Adrenal gland (tissue), 5 donors: ENCODE measurements around the gene RAD51B.

Experiments used
- POLR2A ChIP-seq, 2 donors: fragments of 450-650 bp; IDR thresholded peaks; one replicate each; pipeline ENCODE4 v1.6.1; 2017; ENCODE audit warnings: antibody characterized with exemption in 2 of 2, mild to moderate bottlenecking in 2 of 2, moderate library complexity in 1 of 2
- TF ChIP-seq, protein P1 (sequence below), 6 experiments: fragments of 450-650 bp in 4 of 6; fragments of 200-600 bp in 2 of 6; sonication (generic) in 1 of 6; IDR thresholded peaks; 1 replicate in 5 of 6; 2 replicates in 1 of 6; pipeline versions ENCODE4 v1.5.1 to v1.8.0; 2016 to 2021; ENCODE audit warnings: antibody characterized with exemption in 6 of 6, mild to moderate bottlenecking in 2 of 6, moderate library complexity in 1 of 6
- donor health status: DM: no; HTN: no; CAD: no.

DNA sequence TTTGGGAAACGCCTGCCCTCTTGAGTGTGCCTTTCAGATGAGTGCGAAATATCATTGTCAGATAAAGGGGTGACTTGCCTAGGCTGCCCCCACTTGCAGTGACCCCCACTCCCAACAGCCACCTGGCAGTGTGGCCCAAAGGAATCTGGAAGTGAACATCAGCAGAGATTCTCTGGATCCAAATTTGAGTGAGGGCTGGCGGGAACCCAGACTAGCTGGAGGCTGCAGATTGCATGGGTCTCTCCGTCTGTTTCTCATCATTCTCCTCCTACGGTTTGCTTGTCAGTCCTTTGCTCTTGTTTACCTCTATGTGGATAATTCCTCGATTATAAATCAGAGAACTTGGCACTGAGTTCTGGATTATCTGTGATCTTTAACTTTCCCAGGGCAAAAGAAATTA lies 692.5 kb downstream of the RAD51B start:
- TF ChIP-seq POLR2A (IDR thresholded peaks at IDR 0.05), result no peak
- TF ChIP-seq, protein P1, sequence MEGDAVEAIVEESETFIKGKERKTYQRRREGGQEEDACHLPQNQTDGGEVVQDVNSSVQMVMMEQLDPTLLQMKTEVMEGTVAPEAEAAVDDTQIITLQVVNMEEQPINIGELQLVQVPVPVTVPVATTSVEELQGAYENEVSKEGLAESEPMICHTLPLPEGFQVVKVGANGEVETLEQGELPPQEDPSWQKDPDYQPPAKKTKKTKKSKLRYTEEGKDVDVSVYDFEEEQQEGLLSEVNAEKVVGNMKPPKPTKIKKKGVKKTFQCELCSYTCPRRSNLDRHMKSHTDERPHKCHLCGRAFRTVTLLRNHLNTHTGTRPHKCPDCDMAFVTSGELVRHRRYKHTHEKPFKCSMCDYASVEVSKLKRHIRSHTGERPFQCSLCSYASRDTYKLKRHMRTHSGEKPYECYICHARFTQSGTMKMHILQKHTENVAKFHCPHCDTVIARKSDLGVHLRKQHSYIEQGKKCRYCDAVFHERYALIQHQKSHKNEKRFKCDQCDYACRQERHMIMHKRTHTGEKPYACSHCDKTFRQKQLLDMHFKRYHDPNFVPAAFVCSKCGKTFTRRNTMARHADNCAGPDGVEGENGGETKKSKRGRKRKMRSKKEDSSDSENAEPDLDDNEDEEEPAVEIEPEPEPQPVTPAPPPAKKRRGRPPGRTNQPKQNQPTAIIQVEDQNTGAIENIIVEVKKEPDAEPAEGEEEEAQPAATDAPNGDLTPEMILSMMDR (IDR thresholded peaks at IDR 0.05), result no peak
